H9 (cell line): ENCODE measurements around the gene VENTX. TPM values are rescaled to one million over a fixed set of nuclear protein-coding genes. Genes with fewer than 3 reads are reported as not detected.
A peak's percentile ranks its signal among the peaks of the same experiment; 100 is the strongest.

Experiments
- DNase-seq: peaks from one replicate; pipeline ENCODE4 v3.0.0-alpha.2; 2017
- H2AFZ ChIP-seq: one replicate; pipeline ENCODE4 v1.6.1; 2013; ENCODE audit warnings: mild to moderate bottlenecking, low read length, control low read depth, moderate library complexity
- H2AK5ac ChIP-seq: 2 replicates; pipeline ENCODE4 v1.6.1; 2013; ENCODE audit warnings: low read length, control low read depth, mixed read lengths; ENCODE audit not compliant: insufficient read length
- H2BK120ac ChIP-seq: one replicate; pipeline ENCODE4 v1.6.1; 2013; ENCODE audit warnings: low read depth, mild to moderate bottlenecking, low read length, control low read depth, inconsistent platforms; ENCODE audit not compliant: poor library complexity, severe bottlenecking
- H2BK12ac ChIP-seq: 2 replicates; pipeline ENCODE4 v1.6.1; 2013; ENCODE audit warnings: low read length, control low read depth, mixed read lengths, low read depth; ENCODE audit not compliant: insufficient read length
- H2BK15ac ChIP-seq: 2 replicates; pipeline ENCODE4 v1.6.1; 2013; ENCODE audit warnings: low read depth, low read length, control low read depth
- H2BK20ac ChIP-seq: one replicate; pipeline ENCODE4 v1.6.1; 2013; ENCODE audit warnings: low read depth, mild to moderate bottlenecking, low read length, control low read depth, inconsistent platforms; ENCODE audit not compliant: poor library complexity, severe bottlenecking
- H2BK5ac ChIP-seq: 2 replicates; pipeline ENCODE4 v1.6.1; 2013; ENCODE audit warnings: low read length, control low read depth, mixed read lengths; ENCODE audit not compliant: insufficient read length
- H3K14ac ChIP-seq: 2 replicates; pipeline ENCODE4 v1.6.1; 2013; ENCODE audit warnings: low read length, control low read depth; ENCODE audit not compliant: insufficient read depth
- H3K18ac ChIP-seq: 2 replicates; pipeline ENCODE4 v1.6.1; 2013; ENCODE audit warnings: low read depth, mild to moderate bottlenecking, mixed read lengths, low read length, control low read depth; ENCODE audit not compliant: insufficient read length
- H3K23ac ChIP-seq: 2 replicates; pipeline ENCODE4 v1.6.1; 2013; ENCODE audit warnings: low read length, control low read depth, mixed read lengths, low read depth; ENCODE audit not compliant: insufficient read length
- H3K23me2 ChIP-seq: 2 replicates; pipeline ENCODE4 v1.6.1; 2013; ENCODE audit warnings: low read depth, mild to moderate bottlenecking, mixed read lengths, low read length, control low read depth; ENCODE audit not compliant: insufficient read length, poor library complexity, severe bottlenecking
- H3K27ac ChIP-seq: 2 replicates; pipeline ENCODE4 v1.5.1; 2013; ENCODE audit warnings: low read length, control low read depth, mixed read lengths, low read depth; ENCODE audit not compliant: insufficient read length
- H3K27me3 ChIP-seq: 2 replicates; pipeline ENCODE4 v1.6.1; 2013; ENCODE audit warnings: low read length, control low read depth, inconsistent platforms; ENCODE audit not compliant: insufficient read depth
- H3K4ac ChIP-seq: 2 replicates; pipeline ENCODE4 v1.6.1; 2013; ENCODE audit warnings: low read depth, mild to moderate bottlenecking, control low read depth, inconsistent platforms, low read length, moderate library complexity
- H3K4me1 ChIP-seq: 2 replicates; pipeline ENCODE4 v1.6.1; 2013; ENCODE audit warnings: low read length, control low read depth, inconsistent platforms; ENCODE audit not compliant: insufficient read depth
- H3K4me2 ChIP-seq: 2 replicates; pipeline ENCODE4 v1.6.1; 2013; ENCODE audit warnings: low read length, control low read depth, mixed read lengths; ENCODE audit not compliant: insufficient read length, insufficient read depth
- H3K56ac ChIP-seq: 2 replicates; pipeline ENCODE4 v1.6.1; 2013; ENCODE audit warnings: low read depth, mild to moderate bottlenecking, mixed read lengths, low read length, control low read depth; ENCODE audit not compliant: insufficient read length
- H3K79me1 ChIP-seq: 2 replicates; pipeline ENCODE4 v1.6.1; 2013; ENCODE audit warnings: low read depth, mild to moderate bottlenecking, moderate library complexity, low read length, control low read depth, inconsistent platforms; ENCODE audit not compliant: insufficient read depth, poor library complexity, severe bottlenecking
- H3K79me2 ChIP-seq: 2 replicates; pipeline ENCODE4 v1.6.1; 2013; ENCODE audit warnings: low read length, control low read depth, inconsistent platforms; ENCODE audit not compliant: insufficient read depth
- H3K9ac ChIP-seq: 2 replicates; pipeline ENCODE4 v1.6.1; 2013; ENCODE audit warnings: low read length, control low read depth, mixed read lengths; ENCODE audit not compliant: insufficient read length; ENCODE audit errors: extremely low read depth
- H3K9me3 ChIP-seq: one replicate; pipeline ENCODE4 v1.6.1; 2013; ENCODE audit warnings: low read depth, low read length, inconsistent platforms; ENCODE audit not compliant: control insufficient read depth
- H3T11ph ChIP-seq: one replicate; pipeline ENCODE4 v1.6.1; 2013; ENCODE audit warnings: mild to moderate bottlenecking, low read length, control low read depth, inconsistent platforms
- H4K20me1 ChIP-seq: one replicate; pipeline ENCODE4 v1.6.1; 2013; ENCODE audit not compliant: control insufficient read depth, insufficient read length, insufficient read depth
- H4K5ac ChIP-seq: 2 replicates; pipeline ENCODE4 v1.6.1; 2013; ENCODE audit warnings: low read depth, mild to moderate bottlenecking, mixed read lengths, low read length, control low read depth; ENCODE audit not compliant: insufficient read length
- H4K8ac ChIP-seq: replicated peaks from 2 replicates; pipeline ENCODE4 v1.6.1; 2013; ENCODE audit warnings: low read length, control low read depth, mixed read lengths, low read depth; ENCODE audit not compliant: insufficient read length
- H4K91ac ChIP-seq: 2 replicates; pipeline ENCODE4 v1.6.1; 2013; ENCODE audit warnings: low read depth, mild to moderate bottlenecking, moderate library complexity, mixed read lengths, low read length, control low read depth; ENCODE audit not compliant: insufficient read length
- H3K27ac Mint-ChIP-seq, 3 experiments: 2 replicates in 2 of 3; 3 replicates in 1 of 3; pipeline ENCODE4 v1.8.0; 2020 to 2021; ENCODE audit warnings: mixed read lengths in 3 of 3, mild to moderate bottlenecking in 1 of 3, moderate library complexity in 1 of 3
- H3K27me3 Mint-ChIP-seq: 2 replicates; pipeline ENCODE4 v1.8.0; 2021; ENCODE audit warnings: low read depth, mild to moderate bottlenecking, moderate library complexity, mixed read lengths
- H3K36me3 Mint-ChIP-seq, 3 experiments: 2 replicates in 2 of 3; 3 replicates in 1 of 3; pipeline ENCODE4 v1.8.0; 2020 to 2021; ENCODE audit warnings: low read depth in 3 of 3, mixed read lengths in 3 of 3; ENCODE audit not compliant: insufficient read depth in 1 of 3
- H3K4me1 Mint-ChIP-seq, 2 experiments: 2 replicates each; pipeline ENCODE4 v1.8.0; 2020; ENCODE audit warnings: mixed read lengths in 2 of 2
- H3K4me3 Mint-ChIP-seq, 2 experiments: 2 replicates in 1 of 2; 3 replicates in 1 of 2; pipeline ENCODE4 v1.8.0; 2020 to 2021; ENCODE audit warnings: mild to moderate bottlenecking in 2 of 2, mixed read lengths in 2 of 2, moderate library complexity in 1 of 2
- H3K9me3 Mint-ChIP-seq, 2 experiments: 2 replicates in 1 of 2; 3 replicates in 1 of 2; pipeline ENCODE4 v1.8.0; 2020; ENCODE audit warnings: mild to moderate bottlenecking in 2 of 2, mixed read lengths in 2 of 2, moderate library complexity in 1 of 2
- WGBS: extraction: QIAGEN DNeasy Blood & Tissue Kit; methylation state at CpG from one replicate; pipeline ENCODE4 v1.1.7; 2013; ENCODE audit warnings: missing lambda C conversion rate, low lambda C conversion rate, mixed read lengths; ENCODE audit not compliant: insufficient read length; ENCODE audit errors: extremely low coverage; 5-methylcytosine and 5-hydroxymethylcytosine counted together
- total RNA-seq: library from RNA; stranded (reverse); gene quantifications from 2 replicates; pipeline ENCODE4 v1.2.1, GENCODE V29; 2021
- TF ChIP-seq, protein P1 (sequence below): fragments of 200-600 bp; sonication (generic); conservative IDR thresholded peaks from 3 replicates; pipeline ENCODE4 v1.8.0; 2021; ENCODE audit warnings: antibody characterized with exemption, mild to moderate bottlenecking

The VENTX gene
- total RNA-seq, 1 experiment from 2014 or later = 10.9 TPM

GRCh38 chr10:133195096-133195495, 42.6 kb upstream of the VENTX start:
- Mint-ChIP-seq H3K4me1 (0 out of 4 replicates have a peak, but pooled peaks cover 0 to 2% of the 10 kb centered on the region in 2 experiments), H3K27me3 (peaks cover 16% of the 10 kb centered on the region), H3K36me3 (peaks cover 0 to 24% (median 20%) of the 10 kb centered on the region in 3 experiments), H3K4me3 (0 out of 5 replicates have a peak overlapping the region, but pooled peaks of 1 of the 2 experiments have one; percentile 23), H3K27ac (no peak overlapping the region; a peak in 1 of 7 replicates), H3K9me3 (peaks cover 17 to 32% of the 10 kb centered on the region in 2 experiments)
- Histone ChIP-seq H4K20me1 (no peaks in the 10 kb centered on the region), H3K9ac (no peak overlapping the region), H3K23me2 (no peaks in the 10 kb centered on the region), H2BK120ac (no peak overlapping the region), H3K14ac (no peak overlapping the region), H3K9me3 (no peaks in the 10 kb centered on the region), H3K79me1 (no peaks in the 10 kb centered on the region), H3K56ac (no peak overlapping the region), H3K18ac (no peak overlapping the region), H2AFZ (no peak overlapping the region), H2BK5ac (no peak overlapping the region), H2BK20ac (no peak overlapping the region), H2BK15ac (no peak overlapping the region), H3K4ac (no peak overlapping the region), H3K27me3 (no peaks in the 10 kb centered on the region), H2AK5ac (no peak overlapping the region), H3K4me1 (no peaks in the 10 kb centered on the region), H3K23ac (no peak overlapping the region), H3K79me2 (no peaks in the 10 kb centered on the region), H4K8ac (no peak overlapping the region), H2BK12ac (no peak overlapping the region), H4K91ac (no peak overlapping the region), H3K27ac (no peak overlapping the region), H3T11ph (no peak overlapping the region), H4K5ac (no peak overlapping the region), H3K4me2 (no peak overlapping the region)
- no CpG with 5 or more reads among the region's 19 CpGs for WGBS
- TF ChIP-seq, protein P1, sequence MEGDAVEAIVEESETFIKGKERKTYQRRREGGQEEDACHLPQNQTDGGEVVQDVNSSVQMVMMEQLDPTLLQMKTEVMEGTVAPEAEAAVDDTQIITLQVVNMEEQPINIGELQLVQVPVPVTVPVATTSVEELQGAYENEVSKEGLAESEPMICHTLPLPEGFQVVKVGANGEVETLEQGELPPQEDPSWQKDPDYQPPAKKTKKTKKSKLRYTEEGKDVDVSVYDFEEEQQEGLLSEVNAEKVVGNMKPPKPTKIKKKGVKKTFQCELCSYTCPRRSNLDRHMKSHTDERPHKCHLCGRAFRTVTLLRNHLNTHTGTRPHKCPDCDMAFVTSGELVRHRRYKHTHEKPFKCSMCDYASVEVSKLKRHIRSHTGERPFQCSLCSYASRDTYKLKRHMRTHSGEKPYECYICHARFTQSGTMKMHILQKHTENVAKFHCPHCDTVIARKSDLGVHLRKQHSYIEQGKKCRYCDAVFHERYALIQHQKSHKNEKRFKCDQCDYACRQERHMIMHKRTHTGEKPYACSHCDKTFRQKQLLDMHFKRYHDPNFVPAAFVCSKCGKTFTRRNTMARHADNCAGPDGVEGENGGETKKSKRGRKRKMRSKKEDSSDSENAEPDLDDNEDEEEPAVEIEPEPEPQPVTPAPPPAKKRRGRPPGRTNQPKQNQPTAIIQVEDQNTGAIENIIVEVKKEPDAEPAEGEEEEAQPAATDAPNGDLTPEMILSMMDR = no peak
- no peak for DNase-seq
